ENCODE results near the gene GNA15.
"Not testable (repeated sequence)": the region's sequence is repeated elsewhere in the genome, so short reads cannot be mapped to it uniquely, and the experiment has no call there.

The GNA15 gene

DNA sequence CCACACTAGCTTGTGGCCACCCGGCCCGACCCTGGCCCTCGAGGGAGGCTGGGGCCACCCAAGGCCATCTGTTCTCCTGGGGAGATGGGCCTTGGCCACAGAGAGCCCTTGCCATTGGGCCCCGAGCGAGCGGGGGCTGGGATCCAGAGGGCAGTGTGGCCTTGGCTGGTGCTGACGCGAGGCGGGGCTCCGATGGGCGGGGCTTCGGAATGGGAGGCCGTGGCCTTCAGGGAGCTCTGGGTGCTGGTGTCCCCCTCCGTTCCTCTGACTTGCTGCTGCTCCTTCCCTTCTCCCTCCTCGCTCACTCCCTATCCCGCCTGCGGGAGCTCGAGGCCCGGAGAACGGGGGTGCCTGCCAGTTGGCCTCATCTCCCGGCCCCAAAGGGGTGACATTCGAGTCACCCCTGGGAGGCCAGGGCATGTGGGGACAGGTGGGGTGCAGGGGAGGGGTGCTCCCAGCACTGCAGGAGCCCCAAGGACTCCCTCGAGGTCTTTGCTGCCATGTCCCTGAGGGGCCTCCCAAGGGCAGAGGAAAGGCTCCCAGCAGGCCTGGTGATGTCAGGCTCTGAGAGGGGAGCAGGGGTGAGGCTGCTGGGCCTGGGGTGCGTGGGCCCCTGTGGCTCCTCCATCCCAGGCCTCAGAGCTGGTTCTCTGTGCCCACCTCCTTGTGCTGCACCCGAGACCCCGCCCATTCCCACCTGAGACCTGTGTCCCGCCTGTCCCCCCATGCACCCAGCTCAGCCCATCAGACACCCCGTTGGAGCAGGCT, 54.1 kb downstream of the GNA15 start:
- H3K4me3 ChIP-seq (replicated peaks; ENCODE audit: low read depth, low read length): no peak overlapping the region
- TF ChIP-seq, protein P1, sequence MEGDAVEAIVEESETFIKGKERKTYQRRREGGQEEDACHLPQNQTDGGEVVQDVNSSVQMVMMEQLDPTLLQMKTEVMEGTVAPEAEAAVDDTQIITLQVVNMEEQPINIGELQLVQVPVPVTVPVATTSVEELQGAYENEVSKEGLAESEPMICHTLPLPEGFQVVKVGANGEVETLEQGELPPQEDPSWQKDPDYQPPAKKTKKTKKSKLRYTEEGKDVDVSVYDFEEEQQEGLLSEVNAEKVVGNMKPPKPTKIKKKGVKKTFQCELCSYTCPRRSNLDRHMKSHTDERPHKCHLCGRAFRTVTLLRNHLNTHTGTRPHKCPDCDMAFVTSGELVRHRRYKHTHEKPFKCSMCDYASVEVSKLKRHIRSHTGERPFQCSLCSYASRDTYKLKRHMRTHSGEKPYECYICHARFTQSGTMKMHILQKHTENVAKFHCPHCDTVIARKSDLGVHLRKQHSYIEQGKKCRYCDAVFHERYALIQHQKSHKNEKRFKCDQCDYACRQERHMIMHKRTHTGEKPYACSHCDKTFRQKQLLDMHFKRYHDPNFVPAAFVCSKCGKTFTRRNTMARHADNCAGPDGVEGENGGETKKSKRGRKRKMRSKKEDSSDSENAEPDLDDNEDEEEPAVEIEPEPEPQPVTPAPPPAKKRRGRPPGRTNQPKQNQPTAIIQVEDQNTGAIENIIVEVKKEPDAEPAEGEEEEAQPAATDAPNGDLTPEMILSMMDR (IDR thresholded peaks at IDR 0.05; ENCODE audit: low read depth, low read length, missing control alignments): no peak
- DNase-seq (ENCODE audit: extremely low read depth, low read depth): no peak

DNA sequence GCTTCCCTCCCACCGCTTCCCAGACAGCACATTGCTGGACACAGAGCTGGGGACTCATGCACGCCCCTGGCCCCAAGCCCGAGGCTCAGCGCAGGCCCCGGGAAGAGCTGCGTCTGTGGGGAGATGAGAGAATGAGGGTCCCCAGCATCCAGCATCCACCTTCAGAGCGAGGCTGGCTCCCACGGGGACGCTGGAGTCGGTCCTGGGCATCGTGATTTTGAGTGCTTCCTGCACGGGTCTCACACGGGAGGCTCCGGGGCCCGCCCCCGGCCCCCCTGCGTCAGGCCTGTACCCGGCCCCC, 54.6 kb downstream of the GNA15 start:
- TF ChIP-seq, protein P1 (IDR thresholded peaks at IDR 0.05; ENCODE audit: low read depth, low read length, missing control alignments): no peak
- no peak for DNase-seq (ENCODE audit: extremely low read depth, low read depth)
- H3K4me3 ChIP-seq (replicated peaks; ENCODE audit: low read depth, low read length): no peak overlapping the region

DNA sequence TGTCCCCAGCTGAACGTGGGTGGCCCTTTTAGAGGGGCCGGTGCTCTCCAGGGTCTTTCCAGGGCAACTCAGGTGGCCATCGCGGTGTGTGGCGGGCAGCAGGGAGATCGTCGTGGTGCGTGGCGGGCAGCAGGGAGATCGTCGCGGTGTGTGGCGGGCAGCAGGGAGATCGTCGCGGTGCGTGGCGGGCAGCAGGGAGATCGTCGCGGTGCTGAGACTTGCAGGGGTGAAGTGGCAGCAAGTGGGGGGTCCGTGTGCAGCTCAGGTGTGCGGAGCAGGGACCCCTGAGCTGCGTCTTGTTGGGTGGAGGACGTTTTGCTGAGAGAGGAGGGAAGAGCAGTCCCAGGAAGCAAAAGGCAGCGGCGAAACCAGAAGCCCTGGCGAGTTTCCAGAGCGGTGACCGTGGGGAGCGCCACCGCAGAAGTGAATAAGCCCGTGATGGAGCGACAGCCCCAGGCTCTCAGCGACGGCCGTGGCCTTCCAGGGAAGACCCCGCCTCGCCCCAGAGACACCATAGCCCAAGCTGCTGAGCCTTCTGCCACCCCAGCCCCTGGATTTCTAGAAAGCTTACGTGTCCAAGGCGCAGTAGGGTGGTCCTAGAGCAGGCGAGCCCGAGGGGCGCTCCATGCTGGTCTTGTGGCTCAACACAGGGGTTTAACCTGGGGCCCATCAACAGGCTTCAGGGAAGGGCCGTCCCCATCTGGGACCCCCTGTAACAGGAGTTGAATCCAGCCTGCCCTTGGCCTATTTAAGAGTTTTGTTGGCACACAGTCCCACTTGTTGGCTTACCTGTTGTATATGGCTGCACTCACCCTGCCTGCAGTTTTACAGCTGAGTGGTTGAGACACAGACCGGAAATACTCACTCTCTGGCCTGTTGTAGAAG, 55.3 kb downstream of the GNA15 start:
- no peak overlapping the region for H3K4me3 ChIP-seq (replicated peaks; ENCODE audit: low read depth, low read length)
- TF ChIP-seq, protein P1 (IDR thresholded peaks at IDR 0.05; ENCODE audit: low read depth, low read length, missing control alignments): no peak

DNA sequence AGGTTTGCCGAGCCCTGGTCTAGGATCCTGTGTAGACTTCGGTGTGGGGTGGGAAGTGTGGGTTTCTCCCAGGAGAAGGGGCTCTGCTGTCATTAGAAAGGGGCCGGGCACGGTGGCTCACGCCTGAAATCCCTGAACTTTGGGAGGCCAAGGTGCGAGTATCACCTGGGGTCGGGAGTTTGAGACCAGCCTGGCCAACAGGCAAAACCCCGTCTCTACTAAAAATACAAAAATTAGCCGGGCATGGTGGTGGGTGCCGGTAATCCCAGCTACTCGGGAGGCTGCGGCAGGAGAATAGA, 55.9 kb downstream of the GNA15 start:
- H3K4me3 ChIP-seq (replicated peaks; ENCODE audit: low read depth, low read length); DNase-seq (ENCODE audit: extremely low read depth, low read depth): not testable (repeated sequence)

More for the DNA sequence above, 55.3 kb downstream of the GNA15 start:
- DNase-seq (ENCODE audit: extremely low read depth, low read depth): no peak

DNA sequence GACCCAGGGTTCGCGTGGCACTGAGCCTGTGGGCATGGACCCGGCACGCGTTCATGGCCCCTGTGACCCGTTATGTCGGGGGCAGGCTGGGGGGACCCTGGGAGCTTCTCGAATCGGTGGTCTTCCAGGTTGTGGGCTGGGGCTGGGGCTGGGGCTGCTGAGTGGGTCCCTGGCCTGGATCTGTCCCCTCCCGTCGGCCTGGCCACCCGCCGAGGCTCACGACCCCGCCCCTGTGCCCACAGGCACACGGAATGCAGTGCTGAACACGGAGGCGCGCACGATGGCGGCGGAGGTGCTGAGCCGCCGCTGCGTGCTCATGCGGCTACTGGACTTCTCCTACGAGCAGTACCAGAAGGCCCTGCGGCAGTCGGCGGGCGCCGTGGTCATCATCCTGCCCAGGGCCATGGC, 56.4 kb downstream of the GNA15 start:
- no peak overlapping the region for H3K4me3 ChIP-seq (replicated peaks; ENCODE audit: low read depth, low read length)
- DNase-seq (ENCODE audit: extremely low read depth, low read depth): no peak
- TF ChIP-seq, protein P1 (IDR thresholded peaks at IDR 0.05; ENCODE audit: low read depth, low read length, missing control alignments): no peak

DNA sequence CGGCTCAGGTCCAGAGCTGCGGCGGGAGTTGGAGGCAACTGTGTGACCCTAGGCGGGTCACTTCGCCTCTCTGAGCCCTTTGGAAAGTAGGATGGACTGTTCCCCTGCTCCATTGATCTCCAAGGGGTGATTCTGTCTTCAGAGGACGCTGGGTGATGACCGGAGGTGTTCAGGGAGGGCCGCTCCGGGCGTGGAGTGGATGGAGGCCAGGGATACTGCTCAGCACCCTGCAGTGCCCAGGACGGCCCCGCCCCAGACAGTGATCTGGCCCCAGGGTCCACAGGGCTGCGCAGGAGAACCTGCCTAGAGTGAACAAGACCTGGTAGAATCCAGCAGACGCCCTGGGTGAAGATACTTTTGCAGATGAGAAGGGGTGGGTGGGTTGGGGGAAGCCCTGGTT, 56.9 kb downstream of the GNA15 start:
- DNase-seq (ENCODE audit: extremely low read depth, low read depth): no peak
- TF ChIP-seq, protein P1 (IDR thresholded peaks at IDR 0.05; ENCODE audit: low read depth, low read length, missing control alignments): no peak
- no peak overlapping the region for H3K4me3 ChIP-seq (replicated peaks; ENCODE audit: low read depth, low read length)

DNA sequence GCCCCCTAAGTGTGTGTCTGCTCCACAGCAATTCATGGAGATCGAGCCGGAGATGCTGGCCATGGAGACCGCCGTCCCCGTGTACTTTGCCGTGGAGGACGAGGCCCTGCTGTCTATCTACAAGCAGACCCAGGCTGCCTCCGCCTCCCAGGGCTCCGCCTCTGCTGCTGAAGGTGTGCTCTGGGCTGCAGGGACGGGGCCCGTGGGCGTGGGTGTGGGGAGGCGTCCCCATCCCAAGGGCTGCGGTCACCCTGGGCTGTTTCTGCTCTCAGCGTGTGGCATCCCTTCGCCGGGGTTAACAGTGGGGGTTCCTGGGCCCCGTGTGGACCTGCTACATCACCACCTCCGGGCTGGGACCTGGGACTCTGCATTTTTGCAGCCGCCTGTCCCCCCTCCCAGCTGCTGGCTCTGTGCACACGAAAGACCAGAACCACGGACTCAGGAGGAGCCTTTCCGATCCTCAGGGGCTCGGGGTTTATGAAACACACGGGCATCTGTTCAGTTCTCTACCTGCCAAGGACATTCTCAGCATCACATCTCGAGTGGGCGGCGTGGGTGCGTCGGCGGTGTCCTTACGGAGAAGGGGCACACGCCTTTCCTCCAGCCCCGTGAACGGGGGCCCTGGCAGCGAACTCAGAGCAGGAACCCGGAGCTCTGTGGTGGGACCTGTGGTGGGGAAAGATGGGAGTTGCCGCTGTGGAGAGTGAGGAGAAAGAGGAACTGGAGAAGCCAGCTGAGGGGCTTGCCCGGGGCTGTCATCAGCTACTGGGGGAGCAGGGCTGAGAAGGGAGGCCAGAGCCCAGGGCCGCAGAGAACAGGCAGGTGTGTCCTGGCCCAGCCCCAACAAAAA, 57.6 kb downstream of the GNA15 start:
- DNase-seq (ENCODE audit: extremely low read depth, low read depth): no peak
- TF ChIP-seq, protein P1 (IDR thresholded peaks at IDR 0.05; ENCODE audit: low read depth, low read length, missing control alignments): no peak
- H3K4me3 ChIP-seq (replicated peaks; ENCODE audit: low read depth, low read length): no peak overlapping the region

All from HFF-Myc (cell line).